RPMI8226 (cell line): ENCODE results near the gene USP1.

Source experiments
- DNase-seq: peaks from one replicate; pipeline ENCODE4 v3.0.0-alpha.2; 2015

The USP1 gene

GRCh38 chr1:62436466-62437272 is at the start of gene USP1:
Gene USP1 (plus strand): TSS chr1:62437049. CDS start chr1:62439868, 2,819 bp downstream.
- peak; percentile 99 for DNase-seq

GRCh38 chr1:62389531-62389930 is 47.3 kb upstream of the USP1 start:
- DNase-seq: no peak

DNA sequence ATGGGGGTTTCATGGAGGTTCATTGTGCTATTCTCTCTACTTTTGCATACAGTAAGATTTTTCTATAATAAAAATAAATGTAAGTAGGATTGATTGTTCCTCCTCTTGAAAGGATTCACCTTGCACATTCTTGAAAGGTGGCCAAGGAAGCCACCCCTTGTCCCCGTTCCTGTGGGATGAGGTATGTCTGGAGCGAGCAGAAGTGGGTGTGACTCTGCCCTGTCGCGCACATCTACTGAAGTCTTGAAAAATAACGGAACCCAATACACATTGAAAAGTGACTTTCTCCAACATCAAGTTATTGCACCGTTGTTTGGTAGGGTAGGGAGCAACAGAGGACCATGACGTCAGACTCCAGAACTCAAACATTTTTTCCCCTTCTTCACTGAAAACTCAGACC is 46.8 kb upstream of the USP1 start:
- DNase-seq: no peak

DNA sequence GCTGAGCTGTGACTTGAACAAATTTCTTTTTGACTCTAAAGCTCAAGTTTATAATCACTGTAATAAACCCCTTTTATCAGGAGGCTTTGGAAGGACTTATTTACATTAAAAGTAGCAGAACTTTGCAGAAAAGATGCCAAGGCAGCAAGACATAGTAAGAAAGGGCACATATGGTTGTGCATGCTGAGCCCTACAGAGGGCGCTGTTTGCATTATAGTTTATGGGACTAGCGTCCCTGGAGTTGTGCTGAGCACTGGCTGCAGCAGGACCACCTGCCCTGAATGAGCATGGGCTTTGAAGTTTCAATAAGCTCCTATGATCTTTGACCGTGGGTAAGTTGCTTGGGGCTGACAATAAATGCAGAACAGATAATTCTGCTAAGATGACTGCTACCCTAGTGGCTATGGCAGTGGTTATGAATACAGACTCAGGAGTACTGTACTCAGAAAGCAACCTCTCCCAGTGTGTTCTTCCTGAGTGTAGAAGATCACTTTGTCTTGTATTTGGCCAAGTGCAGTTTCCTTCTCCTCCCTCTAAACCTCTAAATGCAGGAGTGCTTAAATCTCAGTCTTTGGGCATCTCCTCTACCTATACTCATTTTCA is 45.4 kb upstream of the USP1 start:
- peak; percentile 61 for DNase-seq

- DNase-seq: no peak
Observed at GRCh38 chr1:62392951-62393350, 43.9 kb upstream of the USP1 start.

- no peak for DNase-seq
Observed at GRCh38 chr1:62394646-62395045, 42.2 kb upstream of the USP1 start.

- DNase-seq: no peak
Observed at GRCh38 chr1:62395291-62395690, 41.6 kb upstream of the USP1 start.

- DNase-seq: no peak
Observed at GRCh38 chr1:62396871-62397270, 40.0 kb upstream of the USP1 start.

DNA sequence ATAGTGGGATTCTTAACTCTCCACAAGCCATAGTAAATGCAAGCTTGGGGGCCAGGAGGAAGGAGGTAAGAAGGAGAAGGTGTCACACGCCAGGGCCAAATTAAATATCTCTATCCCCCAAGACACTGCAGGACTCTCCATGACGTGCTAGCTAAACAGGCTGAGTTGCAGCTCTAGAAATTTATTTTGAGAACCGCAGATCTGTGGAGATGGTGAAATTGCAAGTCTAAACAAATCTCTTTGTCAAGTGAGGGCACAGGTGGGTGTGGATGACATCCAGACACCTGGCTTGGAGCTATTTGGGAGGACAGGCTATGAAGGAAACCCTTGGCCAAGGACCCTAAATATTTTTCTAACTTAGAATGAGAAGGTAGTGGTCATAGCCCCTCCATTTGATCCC is 39.5 kb upstream of the USP1 start:
- no peak for DNase-seq

DNA sequence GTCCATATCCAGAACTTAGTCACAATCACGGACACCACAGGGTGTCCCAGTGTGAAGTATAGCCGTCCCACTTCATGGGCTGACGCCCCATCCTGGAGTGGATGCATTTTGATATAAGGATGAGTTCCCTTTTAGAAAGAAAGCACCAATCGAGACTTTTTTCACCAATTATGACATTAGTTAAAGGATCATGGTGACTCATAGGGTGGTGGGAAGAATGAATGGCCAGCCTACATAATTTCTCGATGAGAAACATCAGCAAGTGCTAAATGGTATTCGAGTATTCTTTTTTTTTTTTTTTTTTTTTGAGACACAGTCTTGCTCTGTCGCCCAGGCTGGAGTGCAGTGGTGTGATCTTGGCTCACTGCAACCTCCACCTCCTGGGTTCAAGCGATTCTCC is 38.5 kb upstream of the USP1 start:
- no peak for DNase-seq

DNA sequence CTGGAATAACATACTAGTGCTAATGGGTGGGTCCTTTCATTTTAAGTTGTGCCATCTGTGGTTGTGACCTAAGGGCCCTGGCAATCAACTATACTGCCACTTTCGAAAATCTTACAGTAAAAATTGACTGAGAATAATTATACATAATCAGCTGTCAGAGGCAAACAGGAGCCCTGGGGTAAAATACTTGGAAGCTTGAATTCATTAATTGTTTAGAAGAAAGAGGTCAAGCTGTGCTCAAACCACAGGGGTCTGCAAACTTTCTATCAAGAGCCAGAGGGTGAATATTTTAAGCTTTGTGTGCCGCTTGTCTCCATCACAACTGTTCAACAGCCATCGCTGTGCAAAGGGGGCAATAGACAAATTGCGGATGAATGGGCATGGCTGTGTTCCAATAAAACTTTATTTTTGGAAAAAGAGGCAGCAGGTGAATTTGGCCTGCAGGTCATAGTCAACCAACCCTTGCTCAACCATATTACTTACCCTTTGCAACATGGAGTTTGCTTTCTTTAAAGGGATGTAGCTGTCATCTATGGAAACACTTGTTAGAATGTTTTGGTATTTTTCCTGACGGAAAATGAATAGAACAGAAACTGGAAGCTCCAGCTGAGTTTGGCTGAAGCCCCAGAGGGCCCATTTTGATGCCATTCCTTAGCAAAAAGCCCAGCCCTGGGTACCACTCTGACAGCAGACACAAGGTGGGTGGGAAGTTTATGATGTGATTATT is 35.7 kb upstream of the USP1 start:
- no peak for DNase-seq

DNA sequence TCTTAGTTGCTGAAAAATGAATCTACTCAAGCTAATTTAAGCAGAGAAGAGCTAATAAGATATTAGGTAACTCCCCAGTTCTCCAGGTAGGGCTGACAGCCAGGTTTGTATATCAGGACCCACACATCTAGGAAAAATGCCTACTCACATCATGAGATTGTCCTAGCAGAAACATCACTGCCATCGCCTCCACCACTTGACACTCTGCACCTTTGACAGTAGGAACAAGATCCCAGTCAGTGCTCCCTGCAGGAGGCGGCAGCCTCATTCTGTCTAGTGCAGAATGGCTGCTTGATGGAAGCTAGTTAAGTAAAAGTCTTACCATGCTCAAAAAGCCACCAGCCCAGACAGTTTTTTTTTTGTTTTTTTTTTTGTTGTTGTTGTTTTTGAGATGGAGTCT is 31.6 kb upstream of the USP1 start:
- DNase-seq: no peak

- DNase-seq: no peak
Observed at GRCh38 chr1:62406576-62406975, 30.3 kb upstream of the USP1 start.

DNA sequence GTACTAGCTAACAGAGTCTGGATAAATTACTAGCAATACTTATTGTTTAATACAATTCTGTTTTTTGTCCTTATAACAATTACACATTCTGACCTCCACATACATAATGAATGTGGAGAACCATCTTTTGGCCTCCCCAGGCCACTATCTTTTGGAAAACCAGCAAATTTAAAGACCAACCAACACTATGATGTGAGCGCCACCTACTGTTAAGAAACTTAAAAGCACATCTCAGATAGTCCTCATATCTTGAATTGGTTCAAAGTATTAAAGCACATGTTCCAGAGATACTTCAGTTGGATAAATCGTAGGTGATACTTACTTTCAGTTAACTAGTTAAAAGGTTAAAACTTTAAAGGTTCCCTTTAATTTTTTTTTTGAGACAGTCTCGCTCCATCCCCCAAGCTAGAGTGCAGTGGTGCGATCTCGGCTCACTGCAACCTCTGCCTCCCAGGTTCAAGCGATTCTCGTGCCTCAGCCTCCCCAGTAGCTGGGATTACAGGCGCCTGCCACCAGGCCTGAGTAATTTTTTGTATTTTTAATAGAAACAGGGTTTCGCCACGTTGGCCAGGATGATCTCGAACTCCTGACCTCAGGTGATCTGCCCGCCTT is 29.3 kb upstream of the USP1 start:
- DNase-seq: peak; percentile 73

- DNase-seq: no peak
Observed at GRCh38 chr1:62415687-62416086, 21.2 kb upstream of the USP1 start.

- DNase-seq: no peak
Observed at GRCh38 chr1:62417351-62417999, 19.4 kb upstream of the USP1 start.

DNA sequence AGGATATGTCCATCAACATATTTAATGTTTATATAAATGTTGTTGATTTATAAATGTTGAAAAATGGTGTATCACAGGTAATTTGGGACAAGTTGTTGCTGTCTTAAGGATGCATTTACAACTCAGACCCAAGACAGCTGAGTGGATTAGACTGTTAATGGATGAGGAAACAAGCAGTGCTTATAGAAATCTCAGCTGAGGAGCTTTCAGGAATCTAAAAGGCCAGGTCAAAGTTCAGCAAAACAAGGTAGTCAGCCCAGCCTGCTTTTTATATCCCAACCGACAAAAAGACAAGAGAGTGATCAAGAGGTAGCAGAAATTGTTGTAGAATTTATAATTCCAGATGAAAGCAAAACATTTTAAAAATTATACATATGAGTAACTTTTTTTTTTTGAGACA is 16.6 kb upstream of the USP1 start:
- no peak for DNase-seq

GRCh38 chr1:62423580-62424242 is 13.1 kb upstream of the USP1 start:
- no peak for DNase-seq

DNA sequence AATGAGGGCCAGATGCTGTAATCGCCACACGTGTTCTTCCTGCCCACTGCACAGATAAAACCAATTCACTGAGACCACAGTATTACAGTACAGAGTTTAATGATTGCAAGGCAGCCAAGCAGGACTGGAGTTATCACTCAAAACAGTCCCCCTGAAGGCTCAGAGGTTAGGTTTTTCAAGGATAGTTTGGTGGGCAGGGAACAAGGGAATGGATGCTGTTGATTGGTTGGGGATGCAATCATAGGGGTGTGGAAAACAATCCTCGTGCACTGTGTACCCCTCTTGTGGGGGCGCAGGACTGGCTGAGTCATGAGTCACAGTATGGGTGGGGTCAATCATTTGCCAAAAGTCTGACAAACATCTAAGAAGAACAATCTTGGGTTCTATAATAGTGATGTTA is 12.4 kb upstream of the USP1 start:
- no peak for DNase-seq

GRCh38 chr1:62425041-62425440 is 11.8 kb upstream of the USP1 start:
- DNase-seq: no peak

DNA sequence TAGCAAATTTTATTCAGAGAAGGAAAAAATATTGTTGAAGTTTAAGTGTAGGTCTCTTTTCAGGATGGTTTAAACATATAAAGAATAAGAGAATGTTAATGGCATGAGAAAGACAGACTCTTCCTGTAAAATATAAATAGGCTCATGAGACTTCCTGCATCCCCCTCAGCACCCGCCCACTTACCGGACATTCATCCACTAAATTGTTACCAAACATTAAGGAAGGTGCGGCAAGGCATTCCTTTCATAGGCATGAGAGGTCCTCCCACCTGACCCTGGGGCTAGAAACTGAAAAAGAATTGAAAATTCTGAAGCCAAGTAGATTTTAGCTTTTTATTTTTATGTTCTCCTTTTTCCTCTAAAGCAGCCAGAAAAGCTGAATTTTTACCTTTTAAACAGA is 10.6 kb upstream of the USP1 start:
- DNase-seq: no peak

GRCh38 chr1:62426794-62427193 is 10.1 kb upstream of the USP1 start:
- no peak for DNase-seq

DNA sequence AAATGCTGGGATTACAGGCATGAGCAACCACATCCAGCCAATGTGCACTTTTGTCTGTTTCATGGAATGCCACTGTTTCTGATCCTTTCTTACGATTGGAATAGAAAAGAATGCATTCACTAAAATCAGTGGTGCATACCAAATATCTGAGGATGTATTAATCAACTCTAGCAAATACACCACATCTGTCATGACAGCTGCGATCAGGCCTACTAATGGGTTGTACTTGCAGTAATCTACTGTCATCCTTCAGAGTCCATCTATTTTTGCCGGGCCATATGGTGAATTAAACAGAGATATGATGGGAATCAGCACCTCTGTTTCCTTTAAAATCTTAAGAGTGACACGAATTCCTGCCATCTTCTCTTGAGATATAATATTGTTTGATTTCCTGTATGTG is 8.5 kb upstream of the USP1 start:
- DNase-seq: no peak
